HepG2 (cell line): ENCODE results near the gene ATP4B. TPM values are rescaled to one million over a fixed set of nuclear protein-coding genes. Genes with fewer than 3 reads are reported as not detected.

ENCODE experiments used
- ATAC-seq: fragments of 200-7000 bp; cut with Tn5 transposase; 3 replicates; pipeline ENCODE4 v1.9.1; 2020; ENCODE audit warnings: mild to moderate bottlenecking, moderate library complexity
- BruUV-seq: library from RNA; stranded (reverse); fragments of 400-500 nt; replicated peaks from 2 replicates; lab custom pipeline; 2021; lab: Mats Ljungman, UMichigan
- CTCF ChIA-PET: fragments of 300-600 bp; formaldehyde crosslinking; extraction: SDS; loops from one replicate; lab custom pipeline; 2021; ENCODE audit warnings: low total read pairs, inconsistent platforms, low intra/inter-chr PET ratio; lab: Yijun Ruan, JAX
- POLR2A ChIA-PET: fragments of 350-600 bp; sonication (Branson Sonifier 250); formaldehyde crosslinking; loops from one replicate; lab custom pipeline; 2020; ENCODE audit warnings: antibody characterized with exemption, inconsistent platforms; lab: Yijun Ruan, JAX
- DNase-seq: peaks from one replicate; pipeline ENCODE4 v3.0.0-alpha.2; 2015; ENCODE audit warnings: low spot score
- FAIRE-seq: peaks from 3 replicates; lab custom pipeline; 2011; peaks lifted over from hg19 to GRCh38; lab: Jason Lieb, UNC
- H2AFZ ChIP-seq: one replicate; pipeline ENCODE4 v1.6.1; 2011; ENCODE audit warnings: low read length, inconsistent platforms
- H3K27ac ChIP-seq: fragments of 300-600 bp; 3 replicates; pipeline ENCODE4 v1.8.0; 2011; ENCODE audit warnings: mixed run types, mild to moderate bottlenecking, mixed read lengths, low read length, inconsistent platforms; ENCODE audit not compliant: insufficient read depth; ENCODE audit errors: extremely low read length
- H3K27me3 ChIP-seq, 2 experiments: fragments of 200-600 bp in 1 of 2; 2 replicates in 1 of 2; 3 replicates in 1 of 2; pipeline versions ENCODE4 v1.6.0 to v1.8.0; 2011; ENCODE audit warnings: low read length in 2 of 2, mild to moderate bottlenecking in 2 of 2, moderate library complexity in 2 of 2, inconsistent platforms in 1 of 2; ENCODE audit not compliant: insufficient read depth in 2 of 2, control insufficient read depth in 1 of 2
- H3K36me3 ChIP-seq, 2 experiments: fragments of 200-600 bp in 1 of 2; replicated peaks in 1 of 2; 2 replicates in 1 of 2; 3 replicates in 1 of 2; pipeline versions ENCODE4 v1.5.1 to v1.8.0; 2011; ENCODE audit warnings: low read length in 2 of 2, inconsistent platforms in 1 of 2; ENCODE audit not compliant: insufficient read depth in 2 of 2, control insufficient read depth in 1 of 2
- H3K4me1 ChIP-seq: 2 replicates; pipeline ENCODE4 v1.5.1; 2012; ENCODE audit warnings: low read length, inconsistent platforms; ENCODE audit not compliant: insufficient read depth
- H3K4me2 ChIP-seq: 2 replicates; pipeline ENCODE4 v1.6.0; 2011; ENCODE audit warnings: low read depth, low read length, inconsistent platforms
- H3K4me3 ChIP-seq, 3 experiments: fragments of 200-600 bp in 1 of 3; sonication (generic), shearing (Covaris generic) in 1 of 3; replicated peaks in 1 of 3; 2 replicates each; pipeline ENCODE4 v1.5.1; 2011 to 2016; ENCODE audit warnings: low read length in 3 of 3, inconsistent platforms in 2 of 3, low read depth in 2 of 3, mild to moderate bottlenecking in 2 of 3, control low read depth in 1 of 3, mixed read lengths in 1 of 3; ENCODE audit not compliant: insufficient read depth in 1 of 3
- H3K79me2 ChIP-seq: one replicate; pipeline ENCODE4 v1.6.1; 2011; ENCODE audit warnings: low read length, inconsistent platforms; ENCODE audit not compliant: insufficient read depth
- H3K9ac ChIP-seq: 2 replicates; pipeline ENCODE4 v1.6.0; 2011; ENCODE audit warnings: mild to moderate bottlenecking, low read depth, low read length, inconsistent platforms; ENCODE audit not compliant: insufficient read depth
- H3K9me3 ChIP-seq: 2 replicates; pipeline ENCODE4 v1.5.1; 2012; ENCODE audit warnings: mild to moderate bottlenecking, low read length
- H4K20me1 ChIP-seq: 2 replicates; pipeline ENCODE4 v1.6.0; 2011; ENCODE audit warnings: inconsistent platforms, mild to moderate bottlenecking, low read length, moderate library complexity; ENCODE audit not compliant: insufficient read depth
- EHMT2 ChIP-seq: fragments of 200-600 bp; sonication (generic); IDR thresholded peaks from 2 replicates; pipeline ENCODE4 v1.7.0; 2017; ENCODE audit warnings: antibody characterized with exemption, low read depth, low read length, borderline replicate concordance
- RFX3 ChIP-seq: IDR thresholded peaks from 2 replicates; pipeline ENCODE4 v1.6.1; 2016; ENCODE audit warnings: missing biosample characterization, missing genetic modification reagents
- TCF12 ChIP-seq, 2 experiments: fragments of 450-650 bp in 1 of 2; sonication (generic) in 1 of 2; formaldehyde crosslinking in 1 of 2; IDR thresholded peaks; 2 replicates each; pipeline versions ENCODE4 v1.6.1 to v1.8.0; 2017 to 2022; ENCODE audit warnings: antibody characterized with exemption in 1 of 2, mild to moderate bottlenecking in 1 of 2, missing genetic modification reagents in 1 of 2, moderate library complexity in 1 of 2
- TCF7L2 ChIP-seq: IDR thresholded peaks from 2 replicates; pipeline ENCODE4 v1.6.1; 2011; ENCODE audit warnings: mild to moderate bottlenecking, low read depth, low read length, moderate library complexity
- WGBS: methylation state at CpG from one replicate; pipeline ENCODE4 v1.1.6; 2017; ENCODE audit warnings: low lambda C conversion rate; 5-methylcytosine and 5-hydroxymethylcytosine counted together
- in situ Hi-C: cut with HindIII; loops from 2 replicates; pipeline ENCODE4 v1.10.0; 2017; ENCODE audit warnings: low pct_unique_long_range_greater_than_20kb; ENCODE audit not compliant: extremely low pct_ligation_motif_present
- intact Hi-C: fragments of 100-400 bp; cut with micrococcal nuclease; formaldehyde crosslinking; loops from one replicate; pipeline ENCODE4 v1.10.0; 2022; ENCODE audit not compliant: unreplicated experiment
- polyA plus RNA-seq, 8 experiments: library from polyadenylated mRNA; depleted of rRNA in 3 of 8; stranded (reverse) in 7 of 8; unstranded in 1 of 8; fragments of >200 nt; fragmentation: Illumina TruSeq in 4 of 8; extraction: Trizol in 4 of 8; gene quantifications; 2 replicates each; pipeline versions ENCODE4 v1.2.1 to v1.2.3, GENCODE V29; 2011 to 2016; ENCODE audit warnings: low read depth in 4 of 8, missing spikeins in 1 of 8, mixed read lengths in 1 of 8; ENCODE audit not compliant: insufficient read depth in 1 of 8
- total RNA-seq, 5 experiments: library from RNA; depleted of rRNA; stranded (reverse); fragments of >200 nt; fragmentation: Illumina TruSeq; extraction: Trizol; gene quantifications; 2 replicates each; pipeline ENCODE4 v1.2.3, GENCODE V29; 2016; ENCODE audit warnings: low read depth in 1 of 5
- TF ChIP-seq, protein P1 (sequence below): sonication (generic); formaldehyde crosslinking; IDR thresholded peaks from 2 replicates; pipeline ENCODE4 v1.4.0; 2020; ENCODE audit warnings: missing genetic modification reagents
- TF ChIP-seq, protein P2 (sequence below): sonication (generic); formaldehyde crosslinking; IDR thresholded peaks from 2 replicates; pipeline ENCODE4 v1.9.0; 2022; ENCODE audit warnings: missing genetic modification reagents, mild to moderate bottlenecking, borderline replicate concordance
- TF ChIP-seq, protein P3 (sequence below): sonication (generic); formaldehyde crosslinking; IDR thresholded peaks from 2 replicates; pipeline ENCODE4 v1.5.1; 2020; ENCODE audit warnings: mild to moderate bottlenecking, missing genetic modification reagents
- TF ChIP-seq, protein P4 (sequence below): sonication (generic); formaldehyde crosslinking; IDR thresholded peaks from 2 replicates; pipeline ENCODE4 v1.4.0; 2020; ENCODE audit warnings: missing genetic modification reagents; ENCODE audit errors: not compliant biosample characterization
- TF ChIP-seq, protein P5 (sequence below): sonication (generic); formaldehyde crosslinking; IDR thresholded peaks from 2 replicates; pipeline ENCODE4 v1.4.0; 2020; ENCODE audit warnings: missing genetic modification reagents

The ATP4B gene
- total and polyA plus RNA-seq, 2 of the 13 experiments (the other 11 are each of a cell fraction or from before 2014, with no cell fraction given) = not detected

DNA sequence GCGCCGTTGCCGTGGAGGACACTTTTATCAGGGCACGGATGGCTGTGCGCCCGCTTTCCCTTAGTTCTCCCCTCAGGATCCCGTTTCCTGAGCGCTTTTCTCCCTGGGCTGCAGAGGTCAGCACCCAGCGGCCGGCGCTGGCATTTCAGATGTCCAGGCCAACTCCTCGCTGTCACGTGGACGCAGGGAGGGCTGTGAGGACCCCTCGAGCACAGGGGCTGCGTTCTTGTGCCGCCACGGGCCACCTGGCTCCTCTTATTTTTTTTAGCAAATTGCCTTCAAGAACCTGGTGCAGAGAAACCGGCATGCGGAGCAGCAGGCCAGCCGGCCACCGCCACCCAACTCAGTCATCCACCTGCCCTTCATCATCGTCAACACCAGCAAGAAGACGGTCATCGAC is 22.3 kb downstream of the ATP4B start (continued):
- TF ChIP-seq, protein P1, sequence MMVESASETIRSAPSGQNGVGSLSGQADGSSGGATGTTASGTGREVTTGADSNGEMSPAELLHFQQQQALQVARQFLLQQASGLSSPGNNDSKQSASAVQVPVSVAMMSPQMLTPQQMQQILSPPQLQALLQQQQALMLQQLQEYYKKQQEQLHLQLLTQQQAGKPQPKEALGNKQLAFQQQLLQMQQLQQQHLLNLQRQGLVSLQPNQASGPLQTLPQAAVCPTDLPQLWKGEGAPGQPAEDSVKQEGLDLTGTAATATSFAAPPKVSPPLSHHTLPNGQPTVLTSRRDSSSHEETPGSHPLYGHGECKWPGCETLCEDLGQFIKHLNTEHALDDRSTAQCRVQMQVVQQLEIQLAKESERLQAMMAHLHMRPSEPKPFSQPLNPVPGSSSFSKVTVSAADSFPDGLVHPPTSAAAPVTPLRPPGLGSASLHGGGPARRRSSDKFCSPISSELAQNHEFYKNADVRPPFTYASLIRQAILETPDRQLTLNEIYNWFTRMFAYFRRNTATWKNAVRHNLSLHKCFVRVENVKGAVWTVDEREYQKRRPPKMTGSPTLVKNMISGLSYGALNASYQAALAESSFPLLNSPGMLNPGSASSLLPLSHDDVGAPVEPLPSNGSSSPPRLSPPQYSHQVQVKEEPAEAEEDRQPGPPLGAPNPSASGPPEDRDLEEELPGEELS (CRISPR knock-in tag) = no peak
- TF ChIP-seq RFX3 (CRISPR knock-in tag) = no peak

DNA sequence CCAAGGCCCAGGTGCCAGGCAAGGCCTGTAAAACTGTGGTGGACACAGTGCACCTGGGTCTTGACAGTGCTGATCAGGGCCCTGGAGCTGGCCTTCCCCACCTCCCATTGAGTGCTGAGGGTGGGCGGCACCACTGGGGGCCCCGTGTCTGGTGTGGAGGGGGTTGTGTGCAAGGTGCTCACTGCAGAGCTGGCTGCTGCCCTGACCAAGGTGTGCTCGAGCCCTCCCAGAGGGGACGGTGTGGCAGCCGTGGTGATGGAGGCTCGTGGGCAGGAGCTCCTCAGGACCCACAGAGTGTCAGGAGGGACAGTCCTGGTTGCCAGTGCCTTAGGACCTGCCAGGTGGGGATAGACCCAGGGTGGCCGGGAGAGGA is 23.0 kb downstream of the ATP4B start:
- DNase-seq = no peak
- in situ Hi-C loops = no loop called here
- TF ChIP-seq EHMT2 = no peak
- TF ChIP-seq, protein P2, sequence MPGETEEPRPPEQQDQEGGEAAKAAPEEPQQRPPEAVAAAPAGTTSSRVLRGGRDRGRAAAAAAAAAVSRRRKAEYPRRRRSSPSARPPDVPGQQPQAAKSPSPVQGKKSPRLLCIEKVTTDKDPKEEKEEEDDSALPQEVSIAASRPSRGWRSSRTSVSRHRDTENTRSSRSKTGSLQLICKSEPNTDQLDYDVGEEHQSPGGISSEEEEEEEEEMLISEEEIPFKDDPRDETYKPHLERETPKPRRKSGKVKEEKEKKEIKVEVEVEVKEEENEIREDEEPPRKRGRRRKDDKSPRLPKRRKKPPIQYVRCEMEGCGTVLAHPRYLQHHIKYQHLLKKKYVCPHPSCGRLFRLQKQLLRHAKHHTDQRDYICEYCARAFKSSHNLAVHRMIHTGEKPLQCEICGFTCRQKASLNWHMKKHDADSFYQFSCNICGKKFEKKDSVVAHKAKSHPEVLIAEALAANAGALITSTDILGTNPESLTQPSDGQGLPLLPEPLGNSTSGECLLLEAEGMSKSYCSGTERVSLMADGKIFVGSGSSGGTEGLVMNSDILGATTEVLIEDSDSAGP (CRISPR knock-in tag) = no peak
- no peak for TF ChIP-seq TCF7L2
- TF ChIP-seq, protein P3, sequence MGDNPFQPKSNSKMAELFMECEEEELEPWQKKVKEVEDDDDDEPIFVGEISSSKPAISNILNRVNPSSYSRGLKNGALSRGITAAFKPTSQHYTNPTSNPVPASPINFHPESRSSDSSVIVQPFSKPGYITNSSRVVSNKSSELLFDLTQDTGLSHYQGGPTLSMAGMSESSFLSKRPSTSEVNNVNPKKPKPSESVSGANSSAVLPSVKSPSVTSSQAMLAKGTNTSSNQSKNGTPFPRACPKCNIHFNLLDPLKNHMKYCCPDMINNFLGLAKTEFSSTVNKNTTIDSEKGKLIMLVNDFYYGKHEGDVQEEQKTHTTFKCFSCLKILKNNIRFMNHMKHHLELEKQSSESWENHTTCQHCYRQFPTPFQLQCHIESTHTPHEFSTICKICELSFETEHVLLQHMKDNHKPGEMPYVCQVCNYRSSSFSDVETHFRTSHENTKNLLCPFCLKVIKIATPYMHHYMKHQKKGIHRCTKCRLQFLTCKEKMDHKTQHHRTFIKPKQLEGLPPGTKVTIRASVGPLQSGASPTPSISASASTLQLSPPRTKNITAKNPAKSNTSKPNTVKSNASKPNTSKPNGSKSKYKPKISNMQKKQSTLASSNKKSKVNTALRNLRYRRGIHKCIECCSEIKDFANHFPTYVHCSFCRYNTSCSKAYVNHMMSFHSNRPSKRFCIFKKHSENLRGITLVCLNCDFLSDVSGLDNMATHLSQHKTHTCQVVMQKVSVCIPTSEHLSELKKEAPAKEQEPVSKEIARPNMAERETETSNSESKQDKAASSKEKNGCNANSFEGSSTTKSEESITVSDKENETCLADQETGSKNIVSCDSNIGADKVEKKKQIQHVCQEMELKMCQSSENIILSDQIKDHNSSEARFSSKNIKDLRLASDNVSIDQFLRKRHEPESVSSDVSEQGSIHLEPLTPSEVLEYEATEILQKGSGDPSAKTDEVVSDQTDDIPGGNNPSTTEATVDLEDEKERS (CRISPR knock-in tag) = no peak
- TF ChIP-seq, protein P4, sequence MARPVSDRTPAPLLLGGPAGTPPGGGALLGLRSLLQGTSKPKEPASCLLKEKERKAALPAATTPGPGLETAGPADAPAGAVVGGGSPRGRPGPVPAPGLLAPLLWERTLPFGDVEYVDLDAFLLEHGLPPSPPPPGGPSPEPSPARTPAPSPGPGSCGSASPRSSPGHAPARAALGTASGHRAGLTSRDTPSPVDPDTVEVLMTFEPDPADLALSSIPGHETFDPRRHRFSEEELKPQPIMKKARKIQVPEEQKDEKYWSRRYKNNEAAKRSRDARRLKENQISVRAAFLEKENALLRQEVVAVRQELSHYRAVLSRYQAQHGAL (CRISPR knock-in tag) = no peak
- TF ChIP-seq, protein P5, sequence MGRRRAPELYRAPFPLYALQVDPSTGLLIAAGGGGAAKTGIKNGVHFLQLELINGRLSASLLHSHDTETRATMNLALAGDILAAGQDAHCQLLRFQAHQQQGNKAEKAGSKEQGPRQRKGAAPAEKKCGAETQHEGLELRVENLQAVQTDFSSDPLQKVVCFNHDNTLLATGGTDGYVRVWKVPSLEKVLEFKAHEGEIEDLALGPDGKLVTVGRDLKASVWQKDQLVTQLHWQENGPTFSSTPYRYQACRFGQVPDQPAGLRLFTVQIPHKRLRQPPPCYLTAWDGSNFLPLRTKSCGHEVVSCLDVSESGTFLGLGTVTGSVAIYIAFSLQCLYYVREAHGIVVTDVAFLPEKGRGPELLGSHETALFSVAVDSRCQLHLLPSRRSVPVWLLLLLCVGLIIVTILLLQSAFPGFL (CRISPR knock-in tag) = no peak
- TF ChIP-seq TCF12 (IDR thresholded peaks at IDR 0.05) = no peak
- TF ChIP-seq TCF12 (CRISPR knock-in tag; IDR thresholded peaks at IDR 0.05) = no peak
- TF ChIP-seq, all 625 proteins: peak for 0

More for the DNA sequence above, 23.0 kb downstream of the ATP4B start:
- Histone ChIP-seq H3K9ac (no peak overlapping the region), H3K4me3 (no peak overlapping the region), H4K20me1 (0 out of 2 replicates have a peak, but pooled peaks cover 3% of the 10 kb centered on the region), H3K27me3 (no peaks in the 10 kb centered on the region), H2AFZ (no peak overlapping the region), H3K4me2 (no peak overlapping the region), H3K4me1 (no peaks in the 10 kb centered on the region), H3K9me3 (no peaks in the 10 kb centered on the region), H3K79me2 (no peaks in the 10 kb centered on the region), H3K36me3 (peaks cover 35 to 89% of the 10 kb centered on the region in 2 experiments), H3K27ac (no peak overlapping the region)
- ChIA-PET POLR2A (no interaction called here), CTCF (no interaction called here)
- ATAC-seq (peak; percentile 26; the same call in 1 of the 3 replicates), FAIRE-seq (no peak)
- intact Hi-C loops = no loop called here
- BruUV-seq = no TSS peak
- WGBS = 100% methylated on average over 2 of the region's 7 CpGs
